GM19372 (cell line): Measurements from ENCODE around the gene ABCG2.
"Not testable (repeated sequence)": the region's sequence is repeated elsewhere in the genome, so short reads cannot be mapped to it uniquely, and the experiment has no call there.

ENCODE experiments used
- ATAC-seq: cut with Tn5 transposase; IDR thresholded peaks from one replicate; pipeline ENCODE4 v1.9.1; 2021; ENCODE audit warnings: mild to moderate bottlenecking, low read depth, moderate library complexity; ENCODE audit not compliant: unreplicated experiment

The ABCG2 gene

GRCh38 chr4:88169298-88169697 lies 10.9 kb upstream of the ABCG2 start:
- no peak for ATAC-seq

DNA sequence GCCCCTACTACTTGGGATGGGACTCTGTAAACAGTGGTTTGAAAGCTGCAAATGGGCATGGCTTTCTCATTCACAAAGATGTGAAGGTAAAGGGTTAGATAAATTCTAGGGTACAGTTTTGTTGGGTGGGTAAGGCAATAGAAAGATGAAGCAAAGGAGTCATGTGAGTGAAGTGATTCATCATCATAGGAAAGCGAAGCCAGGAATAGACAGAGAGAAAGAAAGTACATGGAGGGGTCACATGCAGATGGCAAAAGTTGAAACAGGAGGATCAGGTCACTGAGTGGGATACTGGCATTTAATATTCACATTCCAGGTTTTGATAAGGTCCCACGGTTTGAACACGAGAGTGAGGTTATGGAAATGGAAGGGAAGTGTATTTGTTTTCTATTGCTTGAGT lies 8.2 kb upstream of the ABCG2 start:
- ATAC-seq: no peak

DNA sequence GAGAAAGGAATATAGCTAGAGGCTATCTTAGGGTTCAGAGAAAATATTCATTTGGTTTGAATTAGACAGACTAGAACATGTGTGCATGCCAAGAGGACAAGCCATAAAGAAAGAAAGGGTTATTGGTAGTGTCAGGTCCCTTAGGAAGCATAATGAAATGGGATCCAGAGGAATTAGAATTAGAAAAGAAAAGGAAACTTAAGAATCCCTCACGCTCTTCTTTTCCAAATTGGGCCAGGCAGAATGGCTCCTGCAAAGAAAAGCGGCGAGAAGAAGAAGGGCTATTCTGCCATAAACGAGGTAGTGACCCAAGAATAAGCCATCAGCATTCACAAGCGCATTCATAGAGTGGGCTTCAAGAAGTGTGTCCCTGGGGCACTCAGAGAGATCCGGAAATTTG lies 4.9 kb upstream of the ABCG2 start:
- ATAC-seq: no peak

DNA sequence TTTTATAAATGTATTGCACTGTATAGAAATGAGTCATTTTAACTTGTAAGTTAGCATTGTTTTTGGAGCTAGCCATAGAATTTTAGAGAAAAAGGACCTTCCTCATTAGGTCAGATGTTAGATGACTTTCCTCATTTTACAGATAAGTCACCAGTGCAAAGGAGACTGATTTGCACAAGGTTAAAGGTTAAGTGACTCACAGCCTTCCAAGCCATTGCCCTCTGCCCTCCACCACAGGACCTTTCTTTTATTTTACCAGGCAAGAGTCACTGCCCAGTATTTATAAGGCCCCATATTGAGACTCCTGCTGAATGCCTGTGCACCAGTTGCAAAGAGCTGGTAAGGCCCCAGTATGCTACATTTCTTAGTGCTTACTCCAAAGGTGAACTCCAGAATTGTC lies 4.2 kb upstream of the ABCG2 start:
- no peak for ATAC-seq

GRCh38 chr4:88159229-88159725 lies 838 bp upstream of the ABCG2 start:
- ATAC-seq: peak; percentile 45

DNA sequence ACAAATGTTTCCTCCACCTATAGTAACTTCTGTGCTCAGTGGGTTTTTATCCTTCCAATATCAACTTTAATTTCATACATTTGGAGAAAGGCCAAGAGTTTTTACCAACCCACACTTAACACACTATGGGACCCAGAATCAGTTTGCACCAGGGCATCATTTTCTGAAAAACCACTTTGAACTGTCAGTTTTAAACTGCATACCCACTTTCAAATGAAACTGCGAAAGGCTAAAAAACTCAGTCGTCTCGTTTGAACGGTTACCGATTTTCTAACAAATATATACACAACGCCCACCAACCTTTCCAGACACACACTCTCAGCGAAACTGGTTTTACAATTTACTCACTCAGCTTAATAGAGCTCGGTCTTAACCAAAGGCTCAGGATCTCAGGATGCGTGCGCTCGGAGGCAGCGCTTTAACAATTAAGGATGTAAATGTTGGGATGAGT lies 376 bp downstream of the ABCG2 start:
- ATAC-seq: peak; percentile 54

DNA sequence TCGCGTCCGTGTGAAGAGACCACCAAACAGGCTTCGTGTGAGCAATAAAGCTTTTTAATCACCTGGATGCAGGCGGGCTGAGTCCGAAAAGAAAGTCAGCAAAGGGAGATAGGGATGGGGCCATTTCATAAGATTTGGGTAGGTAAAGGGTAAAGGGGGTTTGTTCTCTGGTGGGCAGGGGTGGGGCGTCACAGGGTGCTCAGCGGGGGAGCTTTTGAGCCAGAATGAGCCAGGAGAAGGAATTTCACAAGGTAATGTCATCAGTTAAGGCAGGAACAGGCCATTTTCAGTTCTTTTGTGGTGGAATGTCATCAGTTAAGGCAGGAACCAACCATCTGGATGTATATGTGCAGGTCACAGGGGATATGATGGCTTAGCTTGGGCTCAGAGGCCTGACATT lies 6.1 kb downstream of the ABCG2 start:
- ATAC-seq: not testable (repeated sequence)

DNA sequence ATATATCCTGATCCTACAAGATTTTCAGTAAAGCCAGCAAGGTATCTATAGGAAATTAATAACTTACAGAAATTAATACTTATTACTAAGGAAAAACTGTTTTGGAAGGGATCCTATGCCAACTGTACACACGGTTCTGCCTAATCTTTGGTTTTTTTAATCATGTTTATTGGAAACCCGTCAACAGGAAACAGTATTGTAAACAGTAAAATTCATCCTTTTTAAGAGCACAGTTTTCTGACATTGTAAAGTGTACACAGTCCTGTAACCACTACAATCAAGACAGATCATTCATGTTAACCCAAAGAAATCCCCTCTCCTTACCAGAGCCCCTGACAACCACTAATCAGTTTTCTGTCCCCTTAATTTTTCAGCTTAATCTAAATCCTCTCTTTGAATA lies 9.9 kb downstream of the ABCG2 start:
- no peak for ATAC-seq

GRCh38 chr4:88147799-88148217 lies 10.6 kb downstream of the ABCG2 start:
- ATAC-seq: no peak

DNA sequence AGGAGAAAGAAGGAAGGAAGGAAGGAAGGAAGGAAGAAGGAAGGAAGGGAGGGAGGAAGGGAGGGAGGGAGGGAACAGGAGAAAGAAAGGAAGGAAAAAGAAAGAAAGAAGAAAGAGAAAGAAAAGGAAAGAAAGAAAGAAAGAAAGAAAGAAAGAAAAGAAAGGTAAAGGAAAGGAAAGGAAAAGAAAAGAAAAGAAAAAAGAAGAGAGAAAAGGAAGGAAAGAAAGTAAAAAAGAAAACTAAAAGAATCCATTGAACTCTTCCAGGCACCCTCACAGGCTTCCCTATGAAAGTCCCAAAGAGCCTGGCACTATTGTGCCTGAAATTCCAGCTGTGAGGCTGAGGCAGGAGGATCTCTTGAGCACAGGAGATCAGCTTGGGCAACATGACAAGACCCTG lies 11.5 kb downstream of the ABCG2 start:
- ATAC-seq: no peak

DNA sequence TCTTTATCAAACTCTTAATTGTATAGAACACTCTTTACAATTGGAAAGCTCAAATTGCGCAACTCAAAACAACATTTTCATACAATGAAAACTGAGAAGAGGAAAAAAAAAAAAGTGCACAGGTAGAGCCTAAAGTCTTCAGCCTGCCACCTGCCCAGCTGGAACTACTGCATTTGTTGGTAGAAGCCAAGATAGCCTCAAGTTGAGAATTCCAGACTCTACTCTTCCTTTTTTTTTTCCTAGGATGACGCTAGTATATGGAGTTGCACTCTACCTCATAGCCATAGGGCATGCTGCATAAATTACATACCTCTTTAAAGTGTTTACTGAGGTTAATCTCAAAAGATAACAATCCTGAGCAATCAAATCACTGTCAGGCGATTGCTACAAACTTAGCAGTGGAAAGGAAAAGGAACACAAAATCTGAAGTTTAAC lies 13.6 kb downstream of the ABCG2 start:
- no peak for ATAC-seq

- ATAC-seq: no peak
Observed at GRCh38 chr4:88144048-88144447, 14.4 kb downstream of the ABCG2 start.

DNA sequence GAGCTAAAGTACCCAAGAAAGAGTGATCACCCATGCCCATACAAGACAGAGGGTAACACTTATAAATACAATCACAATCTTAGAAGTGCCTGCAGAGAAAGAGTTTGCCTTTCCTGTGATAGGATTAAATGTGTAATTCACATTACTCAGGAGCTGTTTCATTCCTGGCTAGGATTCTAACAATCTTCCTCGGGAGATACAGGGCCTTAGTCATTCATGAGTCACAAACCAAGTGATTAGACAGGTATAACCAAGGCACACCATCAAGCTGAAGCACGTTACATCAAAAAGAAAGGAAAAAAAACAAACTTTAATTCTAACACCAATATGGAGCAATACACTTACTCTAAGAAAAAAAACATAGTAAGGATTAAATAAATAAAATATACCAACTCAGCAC lies 14.9 kb downstream of the ABCG2 start:
- ATAC-seq: no peak

DNA sequence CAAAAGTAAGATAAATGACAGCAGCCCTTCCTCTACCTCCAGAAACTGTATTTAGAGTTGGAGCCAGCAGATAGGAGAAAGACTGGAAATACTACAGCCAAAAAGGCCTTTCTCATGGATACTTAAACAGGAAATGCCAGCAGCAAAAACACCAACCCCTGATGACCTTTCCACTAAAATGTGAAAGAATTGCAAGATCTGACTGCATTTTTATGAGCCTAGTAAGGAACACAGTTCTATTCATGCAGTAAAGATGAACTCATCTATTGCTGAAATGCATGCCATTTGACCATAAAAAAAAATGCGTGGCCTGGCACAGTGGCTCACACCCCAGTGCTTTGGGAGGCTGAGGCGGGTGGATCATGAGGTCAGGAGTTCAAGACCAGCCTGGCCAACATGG lies 19.9 kb downstream of the ABCG2 start:
- ATAC-seq: no peak

DNA sequence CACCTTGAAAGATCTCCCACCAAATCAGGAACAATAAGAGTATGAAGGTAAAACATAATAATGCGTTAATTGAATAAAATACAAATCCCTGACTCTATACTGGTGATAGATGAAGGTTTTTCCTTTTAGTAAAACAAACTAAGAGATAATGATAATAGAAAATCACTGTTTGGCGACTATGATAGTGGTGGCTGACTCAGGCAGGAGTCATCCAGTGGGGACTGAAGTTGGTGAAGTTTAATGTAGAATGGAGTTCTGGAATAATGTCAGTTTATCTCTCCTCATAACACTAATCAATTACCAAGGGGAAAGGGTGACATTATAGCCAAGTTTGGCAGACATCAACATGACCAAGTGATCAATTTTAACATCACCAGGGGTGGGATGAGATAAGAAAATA lies 21.3 kb downstream of the ABCG2 start:
- ATAC-seq: no peak

- ATAC-seq: no peak
Observed at GRCh38 chr4:88136249-88136648, 22.2 kb downstream of the ABCG2 start.

- ATAC-seq: no peak
Observed at GRCh38 chr4:88135356-88135663, 23.1 kb downstream of the ABCG2 start.

- ATAC-seq: no peak
Observed at GRCh38 chr4:88134536-88135355, 23.7 kb downstream of the ABCG2 start.

- ATAC-seq: no peak
Observed at GRCh38 chr4:88134111-88134510, 24.3 kb downstream of the ABCG2 start.

DNA sequence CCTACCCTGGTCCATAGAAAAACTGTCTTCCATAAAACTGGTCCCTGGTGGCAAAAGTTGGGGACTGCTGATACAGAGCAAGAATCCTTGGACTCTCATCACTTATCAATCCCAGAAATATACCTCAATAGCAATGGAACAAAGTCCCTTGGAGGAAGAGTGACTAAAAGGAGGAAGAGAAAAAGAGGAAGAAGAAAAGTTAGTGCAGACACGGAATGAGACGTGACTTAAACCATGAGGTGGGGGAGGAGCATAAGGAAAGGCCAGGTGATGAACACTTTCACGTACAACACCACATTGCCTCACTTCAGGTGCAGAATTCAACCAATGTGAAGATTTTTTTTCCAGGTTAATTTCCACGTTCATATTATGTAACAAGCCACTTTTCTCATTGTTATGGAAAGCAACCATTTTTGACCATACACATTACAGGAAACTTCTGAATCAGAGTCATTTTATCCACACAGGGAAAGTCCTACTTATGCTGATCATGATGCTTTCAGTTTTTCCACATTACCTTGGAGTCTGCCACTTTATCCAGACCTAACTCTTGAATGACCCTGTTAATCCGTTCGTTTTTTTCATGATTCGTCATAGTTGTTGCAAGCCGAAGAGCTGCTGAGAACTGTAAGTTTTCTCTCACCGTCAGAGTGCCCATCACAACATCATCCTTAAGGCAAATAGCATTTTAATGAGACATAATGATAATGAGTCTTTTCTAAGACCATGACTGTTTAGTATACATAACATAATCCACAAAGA lies 27.7 kb downstream of the ABCG2 start:
- ATAC-seq: no peak

GRCh38 chr4:88130003-88130402 lies 28.4 kb downstream of the ABCG2 start:
- no peak for ATAC-seq

DNA sequence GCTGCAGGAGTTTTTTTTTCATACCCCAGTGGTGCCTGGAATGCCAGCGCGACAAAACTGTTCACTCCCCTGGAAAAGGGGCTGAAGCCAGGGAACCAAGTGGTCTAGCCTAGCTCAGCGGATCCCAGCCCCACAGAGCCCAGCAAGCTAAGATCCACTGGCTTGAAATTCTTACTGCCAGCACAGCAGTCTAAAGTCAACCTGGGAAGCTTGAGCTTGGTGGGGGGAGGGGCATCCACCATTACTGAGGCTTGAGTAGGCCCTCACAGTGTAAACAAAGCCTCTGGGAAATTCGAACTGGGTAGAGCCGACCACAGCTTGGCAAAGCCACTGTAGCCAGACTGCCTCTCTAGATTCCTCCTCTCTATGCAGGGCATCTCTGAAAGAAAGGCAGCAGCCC lies 36.2 kb downstream of the ABCG2 start:
- ATAC-seq: not testable (repeated sequence)
